Activated CD4-positive, alpha-beta T cell treated with anti-CD3 and anti-CD28 coated beads for 36 hours (primary cell): ENCODE measurements around the gene ARHGAP44. TPM values are rescaled to one million over a fixed set of nuclear protein-coding genes. Genes with fewer than 3 reads are reported as not detected.

Experiments
- ATAC-seq: fragments of 200-7000 bp; cut with Tn5 transposase; one replicate; pipeline ENCODE4 v1.10.0; 2021; ENCODE audit warnings: mild to moderate bottlenecking, moderate library complexity
- CTCF ChIA-PET: fragments of 350-600 bp; sonication (Branson Sonifier 250); formaldehyde crosslinking; loops from one replicate; lab custom pipeline; 2021; ENCODE audit warnings: antibody characterized with exemption; lab: Charles Lee
- POLR2A ChIA-PET: fragments of 350-600 bp; sonication (Branson Sonifier 250); formaldehyde crosslinking; loops from one replicate; lab custom pipeline; 2021; ENCODE audit warnings: antibody characterized with exemption, inconsistent platforms; lab: Charles Lee
- DNase-seq: peaks from one replicate; pipeline ENCODE4 v3.0.0-alpha.2; 2020
- H3K27ac Mint-ChIP-seq: one replicate; pipeline ENCODE4 v1.8.0; 2021; ENCODE audit warnings: mixed read lengths
- H3K27me3 Mint-ChIP-seq: one replicate; pipeline ENCODE4 v1.8.0; 2021; ENCODE audit warnings: mixed read lengths
- H3K36me3 Mint-ChIP-seq: one replicate; pipeline ENCODE4 v1.8.0; 2021; ENCODE audit warnings: low read depth, mixed read lengths
- H3K4me1 Mint-ChIP-seq: one replicate; pipeline ENCODE4 v1.8.0; 2021; ENCODE audit warnings: mixed read lengths
- H3K4me3 Mint-ChIP-seq: one replicate; pipeline ENCODE4 v1.8.0; 2021; ENCODE audit warnings: mild to moderate bottlenecking, moderate library complexity, mixed read lengths
- H3K9me3 Mint-ChIP-seq: one replicate; pipeline ENCODE4 v1.8.0; 2021; ENCODE audit warnings: low read depth, mixed read lengths
- intact Hi-C, 2 experiments: fragments of 100-400 bp; cut with DNase I in 1 of 2; cut with micrococcal nuclease in 1 of 2; formaldehyde crosslinking; loops; one replicate each; pipeline versions ENCODE4 v1.14.2 to v1.15.1; 2022 to 2024; cut with DNase I, micrococcal nuclease
- total RNA-seq, 2 experiments: library from RNA; stranded (reverse); gene quantifications; one replicate each; pipeline ENCODE4 v1.2.3, GENCODE V29; 2021

ARHGAP44 gene
- total RNA-seq: under 1 TPM; 0.14 to 0.55 TPM

DNA sequence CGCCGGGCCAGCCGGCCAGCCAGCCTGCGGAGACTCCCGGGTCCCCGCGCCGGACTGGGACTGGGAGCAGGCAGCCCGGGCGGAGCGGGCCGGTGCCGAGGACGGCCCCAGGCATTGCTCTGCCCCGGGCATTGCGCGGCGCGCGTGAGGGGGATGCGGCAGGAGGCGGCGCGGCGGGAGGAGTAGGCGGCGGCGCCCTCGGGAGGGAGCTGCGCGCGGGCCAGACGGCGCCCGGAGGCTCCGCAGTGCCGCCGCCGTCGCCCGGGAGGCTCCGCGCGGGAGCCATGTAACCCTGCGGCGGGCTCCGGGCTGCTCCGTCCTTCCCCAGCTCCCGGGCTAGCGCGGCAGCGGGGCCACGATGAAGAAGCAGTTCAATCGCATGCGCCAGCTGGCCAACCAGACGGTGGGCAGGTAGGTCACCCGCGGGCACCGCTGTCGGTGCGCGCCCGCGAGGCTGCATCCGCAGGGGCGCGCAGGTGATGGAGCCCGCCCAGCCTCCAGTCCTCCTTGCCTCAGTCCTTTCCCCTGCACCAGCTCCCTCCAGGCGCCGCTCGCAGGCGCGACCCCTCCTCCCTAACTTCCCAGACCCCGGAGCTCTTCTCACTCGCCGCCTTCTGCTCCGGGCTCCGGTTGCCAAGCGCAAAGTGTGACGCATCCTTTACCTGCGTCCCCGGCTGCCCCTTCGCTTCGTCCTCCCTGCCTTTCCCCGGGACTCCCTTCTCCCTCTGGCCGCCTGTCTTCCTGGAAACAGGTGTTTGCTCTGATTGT is at the start of gene ARHGAP44:
Gene ARHGAP44, plus strand, starts transcription at position 18 of the 768 bp plus-strand sequence. Its CDS starts 341 bp downstream, at position 359.
- POLR2A ChIA-PET: interaction anchor here (0.5 kb wide), 1 partner anchor 1106 kb away, joined by 3 read pairs; no protein-coding TSS in a partner anchor
- no peaks in the 10 kb centered on the region for H3K9me3 Mint-ChIP-seq
- no peaks in the 10 kb centered on the region for H3K36me3 Mint-ChIP-seq
- CTCF ChIA-PET: no interaction called here
- H3K27ac Mint-ChIP-seq: no peak within 1 kb of the TSS
- H3K27me3 Mint-ChIP-seq: peaks cover 32% of the 10 kb centered on the region
- intact Hi-C loops: loop anchor here in 1 of 2 experiments (1.0 to 10.0 kb wide), 2 partner anchors 65 to 229 kb away; partner anchors contain the start of gene ELAC2
- H3K4me1 Mint-ChIP-seq: peaks cover 7% of the 10 kb centered on the region
- peak within 1 kb of the TSS; percentile 62 for H3K4me3 Mint-ChIP-seq
- DNase-seq (peak; percentile 7), ATAC-seq (peak; percentile 68)

DNA sequence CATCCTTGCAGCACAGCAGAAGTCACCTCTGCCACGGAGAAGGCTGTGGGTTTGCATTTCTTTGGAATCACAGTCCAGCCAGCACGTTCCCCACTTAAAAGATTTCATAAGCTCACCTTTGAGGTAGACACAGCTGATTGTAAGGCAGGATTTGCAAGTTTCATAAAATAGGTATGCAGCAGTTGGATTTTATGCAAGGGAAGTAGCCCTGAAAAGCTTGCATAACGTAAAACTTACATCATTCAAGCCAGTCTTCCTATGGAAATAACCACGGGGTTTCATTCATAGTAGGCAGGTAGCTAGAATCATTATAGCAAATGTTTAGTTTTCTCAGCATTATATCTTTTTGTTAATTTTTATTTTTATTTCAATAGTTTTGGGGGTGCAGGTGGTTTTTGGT is 49.8 kb upstream of the ARHGAP44 start:
- DNase-seq (no peak), ATAC-seq (no peak)
- Mint-ChIP-seq H3K27ac (no peak overlapping the region), H3K4me3 (no peak overlapping the region), H3K36me3 (no peaks in the 10 kb centered on the region), H3K9me3 (peaks cover 4% of the 10 kb centered on the region), H3K27me3 (peaks cover 2% of the 10 kb centered on the region), H3K4me1 (no peaks in the 10 kb centered on the region)
- ChIA-PET CTCF (no interaction called here), POLR2A (no interaction called here)
- intact Hi-C loops: no loop called here

DNA sequence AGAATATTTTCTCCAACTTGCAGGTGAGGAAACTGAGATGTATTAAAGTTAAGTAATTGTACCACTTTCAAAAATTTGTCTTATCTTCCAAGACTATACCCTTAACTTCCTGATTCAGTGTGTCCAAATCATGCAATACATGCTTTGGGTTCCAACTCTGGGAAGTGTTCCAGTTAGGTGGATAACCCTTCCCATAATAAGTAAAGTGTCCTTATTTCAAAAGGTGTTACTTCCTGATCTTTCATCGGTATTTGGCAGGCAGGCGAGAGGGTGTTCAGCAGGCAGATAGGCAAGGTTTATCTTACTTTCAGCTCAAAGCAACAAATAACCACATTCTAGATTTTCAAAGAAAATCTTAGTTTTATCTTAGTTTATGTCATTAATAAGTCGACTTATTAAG is 46.3 kb upstream of the ARHGAP44 start:
- H3K9me3 Mint-ChIP-seq: peaks cover 9% of the 10 kb centered on the region

GRCh38 chr17:12744298-12744697 is 45.0 kb upstream of the ARHGAP44 start:
- Mint-ChIP-seq H3K4me3 (no peak overlapping the region), H3K36me3 (no peaks in the 10 kb centered on the region), H3K27me3 (peaks cover 4% of the 10 kb centered on the region), H3K9me3 (peaks cover 9% of the 10 kb centered on the region), H3K4me1 (no peaks in the 10 kb centered on the region), H3K27ac (no peak overlapping the region)
- CTCF ChIA-PET: no interaction called here
- POLR2A ChIA-PET: no interaction called here
- DNase-seq (no peak), ATAC-seq (no peak)
- intact Hi-C loops: loop anchor here in 1 of 2 experiments (5.0 kb wide), 2 partner anchors 487 to 562 kb away; no protein-coding TSS in a partner anchor

More for the DNA sequence above, 46.3 kb upstream of the ARHGAP44 start:
- no peak for DNase-seq
- H3K36me3 Mint-ChIP-seq: no peaks in the 10 kb centered on the region
- H3K27me3 Mint-ChIP-seq: peaks cover 4% of the 10 kb centered on the region
- no peak overlapping the region for H3K27ac Mint-ChIP-seq
- intact Hi-C loops: loop anchor here in 1 of 2 experiments (5.0 kb wide), 2 partner anchors 486 to 561 kb away; no protein-coding TSS in a partner anchor
- ATAC-seq: no peak
- ChIA-PET POLR2A (no interaction called here), CTCF (interaction anchor here (0.6 to 2.0 kb wide), 3 partner anchors 40 to 562 kb away, joined by 3 to 11 read pairs (median 3); no protein-coding TSS in a partner anchor)
- no peaks in the 10 kb centered on the region for H3K4me1 Mint-ChIP-seq
- no peak overlapping the region for H3K4me3 Mint-ChIP-seq

GRCh38 chr17:12744786-12745185 is 44.5 kb upstream of the ARHGAP44 start:
- CTCF ChIA-PET: no interaction called here
- POLR2A ChIA-PET: no interaction called here
- intact Hi-C loops: loop anchor here in 1 of 2 experiments (5.0 kb wide), 2 partner anchors 487 to 562 kb away; no protein-coding TSS in a partner anchor
- H3K9me3 Mint-ChIP-seq: peaks cover 9% of the 10 kb centered on the region
- H3K36me3 Mint-ChIP-seq: no peaks in the 10 kb centered on the region
- H3K4me1 Mint-ChIP-seq: no peaks in the 10 kb centered on the region
- ATAC-seq (no peak), DNase-seq (no peak)
- H3K27ac Mint-ChIP-seq: no peak overlapping the region
- H3K27me3 Mint-ChIP-seq: peaks cover 4% of the 10 kb centered on the region
- no peak overlapping the region for H3K4me3 Mint-ChIP-seq

DNA sequence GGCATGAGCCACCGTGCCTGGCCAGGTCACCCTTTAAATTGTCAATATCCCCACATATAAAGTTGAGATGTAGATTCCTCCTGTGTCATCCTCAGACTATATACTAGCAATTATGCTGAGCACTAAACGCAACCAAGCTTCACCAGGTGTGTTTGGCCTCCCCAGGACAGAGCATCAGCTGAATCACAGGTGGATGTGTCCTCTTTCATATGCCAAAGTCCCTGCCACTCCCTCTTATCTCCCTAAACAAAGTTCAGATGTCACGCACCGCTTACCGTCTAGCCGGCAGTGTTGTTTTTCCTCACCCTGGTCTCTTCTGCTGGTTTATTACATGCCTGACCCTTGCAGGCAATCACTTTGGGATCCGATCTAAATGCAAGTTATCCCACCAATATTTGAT is 43.8 kb upstream of the ARHGAP44 start:
- CTCF ChIA-PET: no interaction called here
- Mint-ChIP-seq H3K9me3 (peaks cover 9% of the 10 kb centered on the region), H3K27me3 (peaks cover 4% of the 10 kb centered on the region), H3K4me1 (no peaks in the 10 kb centered on the region), H3K36me3 (no peaks in the 10 kb centered on the region), H3K4me3 (no peak overlapping the region), H3K27ac (no peak overlapping the region)
- no peak for DNase-seq
- no peak for ATAC-seq
- intact Hi-C loops: no loop called here
- POLR2A ChIA-PET: no interaction called here

- no peak for ATAC-seq
- Mint-ChIP-seq H3K4me1 (no peaks in the 10 kb centered on the region), H3K27me3 (no peaks in the 10 kb centered on the region), H3K36me3 (no peaks in the 10 kb centered on the region), H3K27ac (no peak overlapping the region), H3K4me3 (no peak overlapping the region), H3K9me3 (no peaks in the 10 kb centered on the region)
- ChIA-PET CTCF (no interaction called here), POLR2A (no interaction called here)
- intact Hi-C loops: no loop called here
- no peak for DNase-seq
Measured at GRCh38 chr17:12756786-12757185, 32.5 kb upstream of the ARHGAP44 start.

GRCh38 chr17:12759090-12759489 is 30.2 kb upstream of the ARHGAP44 start:
- H3K9me3 Mint-ChIP-seq: no peaks in the 10 kb centered on the region
- H3K4me1 Mint-ChIP-seq: no peaks in the 10 kb centered on the region
- no peak overlapping the region for H3K27ac Mint-ChIP-seq
- intact Hi-C loops: no loop called here
- H3K27me3 Mint-ChIP-seq: no peaks in the 10 kb centered on the region
- ChIA-PET POLR2A (no interaction called here), CTCF (no interaction called here)
- H3K36me3 Mint-ChIP-seq: no peaks in the 10 kb centered on the region
- no peak overlapping the region for H3K4me3 Mint-ChIP-seq
- no peak for DNase-seq
- no peak for ATAC-seq

GRCh38 chr17:12765548-12765947 is 23.8 kb upstream of the ARHGAP44 start:
- Mint-ChIP-seq H3K27ac (no peak overlapping the region), H3K4me3 (no peak overlapping the region), H3K4me1 (no peaks in the 10 kb centered on the region), H3K36me3 (no peaks in the 10 kb centered on the region), H3K9me3 (peaks cover 2% of the 10 kb centered on the region), H3K27me3 (no peaks in the 10 kb centered on the region)
- DNase-seq (no peak), ATAC-seq (no peak)
- ChIA-PET POLR2A (no interaction called here), CTCF (interaction anchor here (0.6 to 1.8 kb wide), 2 partner anchors 14 to 369 kb away, joined by 3 to 4 read pairs; no protein-coding TSS in a partner anchor)
- intact Hi-C loops: no loop called here

GRCh38 chr17:12768255-12768654 is 21.0 kb upstream of the ARHGAP44 start:
- DNase-seq (no peak), ATAC-seq (no peak)
- Mint-ChIP-seq H3K4me1 (no peaks in the 10 kb centered on the region), H3K9me3 (peaks cover 2% of the 10 kb centered on the region), H3K4me3 (no peak overlapping the region), H3K27me3 (no peaks in the 10 kb centered on the region), H3K27ac (no peak overlapping the region), H3K36me3 (no peaks in the 10 kb centered on the region)
- ChIA-PET POLR2A (no interaction called here), CTCF (interaction anchor here (0.9 kb wide), 1 partner anchor 20 kb away, joined by 3 read pairs; no protein-coding TSS in a partner anchor)
- intact Hi-C loops: no loop called here

- H3K27me3 Mint-ChIP-seq: no peaks in the 10 kb centered on the region
- DNase-seq (no peak), ATAC-seq (no peak)
- no peaks in the 10 kb centered on the region for H3K36me3 Mint-ChIP-seq
- no peak overlapping the region for H3K27ac Mint-ChIP-seq
- no peak overlapping the region for H3K4me3 Mint-ChIP-seq
- intact Hi-C loops: no loop called here
- POLR2A ChIA-PET: no interaction called here
- CTCF ChIA-PET: no interaction called here
- no peaks in the 10 kb centered on the region for H3K4me1 Mint-ChIP-seq
- H3K9me3 Mint-ChIP-seq: peaks cover under 1% of the 10 kb centered on the region
Measured at GRCh38 chr17:12769981-12770380, 19.3 kb upstream of the ARHGAP44 start.

- no peak for DNase-seq
- intact Hi-C loops: no loop called here
- H3K4me1 Mint-ChIP-seq: no peaks in the 10 kb centered on the region
- no peak for ATAC-seq
- H3K27me3 Mint-ChIP-seq: no peaks in the 10 kb centered on the region
- no peak overlapping the region for H3K4me3 Mint-ChIP-seq
- no peaks in the 10 kb centered on the region for H3K36me3 Mint-ChIP-seq
- CTCF ChIA-PET: no interaction called here
- no peak overlapping the region for H3K27ac Mint-ChIP-seq
- POLR2A ChIA-PET: no interaction called here
- no peaks in the 10 kb centered on the region for H3K9me3 Mint-ChIP-seq
Measured at GRCh38 chr17:12773153-12773552, 16.1 kb upstream of the ARHGAP44 start.
